Ovary (tissue), 9 donors: ENCODE measurements around the gene PLPP3. TPM values are rescaled to one million over a fixed set of nuclear protein-coding genes. Genes with fewer than 3 reads are reported as not detected.

ENCODE experiments used
- DNase-seq, 5 donors: peaks; one replicate each; pipeline ENCODE4 v3.0.0-alpha.2; 2019 to 2020
- H3K27ac ChIP-seq, 2 donors: fragments of 200-600 bp; one replicate each; pipeline versions ENCODE4 v1.5.1 to v1.8.0; 2019 to 2022
- H3K27me3 ChIP-seq: fragments of 200-600 bp; one replicate; pipeline ENCODE4 v1.8.0; 2022
- H3K36me3 ChIP-seq: fragments of 200-600 bp; sonication (generic); one replicate; pipeline ENCODE4 v1.5.1; 2019
- H3K4me1 ChIP-seq: one replicate; pipeline ENCODE4 v1.8.1; 2013; ENCODE audit warnings: mild to moderate bottlenecking, moderate library complexity; ENCODE audit not compliant: insufficient read depth
- H3K4me3 ChIP-seq: fragments of 200-600 bp; sonication (generic); one replicate; pipeline ENCODE4 v1.5.1; 2017
- H3K9me3 ChIP-seq, 2 donors: fragments of 200-600 bp in 1 of 2; sonication (generic) in 1 of 2; one replicate each; pipeline versions ENCODE4 v1.5.1 to v1.8.1; 2013 to 2019; ENCODE audit warnings: mild to moderate bottlenecking in 1 of 2, moderate library complexity in 1 of 2
- EP300 ChIP-seq: sonication (generic); formaldehyde crosslinking; IDR thresholded peaks from one replicate; pipeline ENCODE4 v1.6.1; 2017; ENCODE audit warnings: antibody characterized with exemption
- POLR2A ChIP-seq: fragments of 450-650 bp; IDR thresholded peaks from one replicate; pipeline ENCODE4 v1.6.1; 2017; ENCODE audit warnings: antibody characterized with exemption, mild to moderate bottlenecking, moderate library complexity
- WGBS, 3 donors: extraction: QIAGEN DNeasy Blood & Tissue Kit in 1 of 3; methylation state at CpG; one replicate each; pipeline versions ENCODE4 v1.1.5 to v1.1.7; 2013 to 2017; 5-methylcytosine and 5-hydroxymethylcytosine counted together
- intact Hi-C, 4 donors: fragments of 100-400 bp; cut with DNase I; formaldehyde crosslinking; loops; one replicate each; pipeline versions ENCODE4 v1.11.0 to v1.15.1; 2022 to 2023
- polyA plus RNA-seq, 2 donors: library from polyadenylated mRNA; stranded (reverse); fragments of 200-250 nt in 1 of 2; fragments of 350-450 nt in 1 of 2; fragmentation: Illumina TruSeq in 1 of 2; extraction: RNeasy Lipid Tissue Mini Kit (QIAGEN cat#74804) in 1 of 2; gene quantifications; one replicate each; pipeline ENCODE4 v1.2.3, GENCODE V29; 2013 to 2014
- small RNA-seq: library from RNA; depleted of rRNA; stranded (forward); fragments of <200 nt; gene quantifications from one replicate; pipeline ENCODE3, GENCODE V24; 2016
- total RNA-seq, 7 donors: library from RNA; depleted of rRNA in 2 of 7; stranded (reverse); fragments of >200 nt in 2 of 7; fragmentation: NEBNext Ultra II Directional in 3 of 7; extraction: Animal tissue kit (Norgen Biotek cat#: 25700) in 3 of 7; gene quantifications; one replicate each; pipeline versions ENCODE4 v1.1.0 to v1.2.4, GENCODE V29; 2016 to 2023
- TF ChIP-seq, protein P1 (sequence below), 3 donors: fragments of 450-650 bp in 2 of 3; fragments of 200-600 bp in 1 of 3; IDR thresholded peaks; one replicate each; pipeline versions ENCODE4 v1.5.1 to v1.8.0; 2016 to 2022; ENCODE audit warnings: antibody characterized with exemption in 3 of 3, mild to moderate bottlenecking in 1 of 3
- donor health status: DM: no; HTN: no; CAD: no; lungs with moderate emphysema.
- donor health status: DM: no; HTN: no; CAD: no.
- donor health status: Bipolar disorder and iron deficiency.
- donor health status: DM: yes; HTN: yes; CAD: no.
- donor health status: DM: no; HTN: no; CAD: no.
- donor health status: DM: yes; HTN: yes; CAD: no.

Gene PLPP3
- total and polyA plus RNA-seq, 9 donors: 51.4 to 188 (median 125) TPM

DNA sequence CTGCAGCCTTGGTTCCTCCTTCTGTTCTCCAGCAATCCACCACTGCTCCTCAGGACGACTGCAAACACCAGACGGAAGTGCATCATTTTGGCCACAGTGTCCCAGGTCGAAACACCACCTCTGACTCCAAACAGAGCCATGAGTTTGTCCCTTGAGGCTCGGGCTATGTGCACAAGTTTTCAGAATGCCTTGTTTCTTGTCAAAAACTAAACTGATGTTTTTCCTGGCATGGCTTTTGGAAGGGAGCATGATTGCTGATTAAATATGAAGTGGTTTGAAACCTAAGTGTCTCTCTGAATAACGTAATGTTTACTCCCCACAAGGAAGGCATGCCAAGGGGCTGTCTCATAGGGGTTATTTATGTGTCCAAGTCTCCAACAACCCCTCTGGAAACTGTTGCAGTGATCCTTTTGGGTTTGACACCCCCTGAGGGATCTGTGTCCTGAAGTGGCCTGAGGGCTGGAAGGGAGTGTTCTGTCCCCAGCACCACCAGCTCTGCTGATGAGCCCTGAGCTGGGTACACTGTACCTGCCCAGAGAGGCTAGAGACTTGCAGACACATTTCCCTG lies 132.7 kb downstream of the PLPP3 start:
- H3K27ac ChIP-seq: no peak overlapping the region
- 22 to 43% (median 41%) methylated on average over 5 of the region's 5 CpGs for WGBS, 3 donors
- intact Hi-C loops: no loop called here
- no peak overlapping the region for H3K4me3 ChIP-seq
- TF ChIP-seq EP300: peak; percentile 40
- TF ChIP-seq, protein P1, sequence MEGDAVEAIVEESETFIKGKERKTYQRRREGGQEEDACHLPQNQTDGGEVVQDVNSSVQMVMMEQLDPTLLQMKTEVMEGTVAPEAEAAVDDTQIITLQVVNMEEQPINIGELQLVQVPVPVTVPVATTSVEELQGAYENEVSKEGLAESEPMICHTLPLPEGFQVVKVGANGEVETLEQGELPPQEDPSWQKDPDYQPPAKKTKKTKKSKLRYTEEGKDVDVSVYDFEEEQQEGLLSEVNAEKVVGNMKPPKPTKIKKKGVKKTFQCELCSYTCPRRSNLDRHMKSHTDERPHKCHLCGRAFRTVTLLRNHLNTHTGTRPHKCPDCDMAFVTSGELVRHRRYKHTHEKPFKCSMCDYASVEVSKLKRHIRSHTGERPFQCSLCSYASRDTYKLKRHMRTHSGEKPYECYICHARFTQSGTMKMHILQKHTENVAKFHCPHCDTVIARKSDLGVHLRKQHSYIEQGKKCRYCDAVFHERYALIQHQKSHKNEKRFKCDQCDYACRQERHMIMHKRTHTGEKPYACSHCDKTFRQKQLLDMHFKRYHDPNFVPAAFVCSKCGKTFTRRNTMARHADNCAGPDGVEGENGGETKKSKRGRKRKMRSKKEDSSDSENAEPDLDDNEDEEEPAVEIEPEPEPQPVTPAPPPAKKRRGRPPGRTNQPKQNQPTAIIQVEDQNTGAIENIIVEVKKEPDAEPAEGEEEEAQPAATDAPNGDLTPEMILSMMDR (IDR thresholded peaks at IDR 0.05): no peak
- no peaks in the 10 kb centered on the region for H3K9me3 ChIP-seq
- no peaks in the 10 kb centered on the region for H3K27me3 ChIP-seq
- no peaks in the 10 kb centered on the region for H3K4me1 ChIP-seq
- H3K36me3 ChIP-seq: no peaks in the 10 kb centered on the region
- peak in 1 of 5 donors; percentile 59 for DNase-seq

DNA sequence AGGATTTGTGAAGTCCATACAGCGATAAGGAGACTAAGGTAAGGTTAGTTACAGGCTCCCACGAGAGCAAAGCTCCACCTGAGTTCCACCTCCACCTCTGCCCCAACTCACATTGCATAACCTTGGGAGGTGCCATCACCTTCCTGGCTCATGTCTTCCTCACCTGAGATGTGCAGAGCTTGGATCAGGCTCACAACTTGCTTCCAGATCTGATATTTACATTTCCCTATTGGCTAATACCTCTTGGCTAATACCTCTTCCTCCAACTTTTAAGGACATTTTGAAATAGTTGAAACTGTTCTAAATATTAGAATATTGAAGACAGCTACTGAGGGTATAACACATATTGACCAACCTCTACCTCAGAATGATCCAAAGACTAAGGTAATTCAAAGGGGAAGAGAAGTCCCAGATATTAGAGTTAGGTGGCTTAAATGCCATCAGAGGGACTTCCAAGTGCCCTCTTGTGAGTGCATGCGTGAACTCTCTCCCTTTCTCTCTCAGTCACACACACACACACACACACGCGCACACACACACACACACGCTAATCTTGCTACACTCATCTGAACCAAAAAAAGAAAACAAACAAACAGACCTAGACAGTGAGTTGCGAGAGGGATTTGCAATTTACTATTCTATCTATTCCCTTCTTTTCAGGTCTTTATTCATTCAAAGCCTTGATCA lies 134.3 kb downstream of the PLPP3 start:
- no peak for TF ChIP-seq EP300
- TF ChIP-seq POLR2A: no peak
- TF ChIP-seq, protein P1 (IDR thresholded peaks at IDR 0.05): no peak
- no peak overlapping the region for H3K4me3 ChIP-seq
- intact Hi-C loops: no loop called here

More for the DNA sequence above, 134.3 kb downstream of the PLPP3 start:
- 75 to 80% (median 79%) methylated on average over 7 of the region's 7 CpGs for WGBS, 3 donors
- DNase-seq: no peak
- H3K4me1 ChIP-seq: no peaks in the 10 kb centered on the region
- H3K9me3 ChIP-seq: no peaks in the 10 kb centered on the region
- no peak overlapping the region for H3K27ac ChIP-seq
- no peaks in the 10 kb centered on the region for H3K36me3 ChIP-seq
- H3K27me3 ChIP-seq: no peaks in the 10 kb centered on the region

Small RNA genes lying within 50 kb of the gene (small RNA-seq; reads per million reads assigned to genes)
- not detected for gene AC099789.1

Other genes starting within 250 kb of the PLPP3 start
- gene PRKAA2, start 65.8 kb upstream of the PLPP3 start, total RNA-seq: 1 to 10 TPM; 2.4 to 5.4 (median 3.8) TPM
- gene PRKAA2, start 65.8 kb upstream of the PLPP3 start, polyA plus RNA-seq: 1 to 10 TPM in 1 of 2 donors, under 1 TPM in 1; 0.81 to 2.9 TPM
- 10 to 100 TPM in 1 of 7 donors, 1 to 10 TPM in 4, not detected in 2; 1.2 to 81.5 (median 2.1) TPM for gene FYB2, start 239.8 kb upstream of the PLPP3 start, total RNA-seq
- gene FYB2, start 239.8 kb upstream of the PLPP3 start, polyA plus RNA-seq: under 1 TPM; 0.06 to 0.18 TPM